K562 (cell line): ENCODE data around the gene BMP3.

Experiments used
- TAF9B ChIP-seq: fragments of 450-650 bp; IDR thresholded peaks from 2 replicates; pipeline ENCODE4 v1.6.1; 2018; ENCODE audit warnings: mild to moderate bottlenecking; ENCODE audit not compliant: partially characterized antibody
- TF ChIP-seq, protein P1 (sequence below): fragments of 450-650 bp; formaldehyde crosslinking; IDR thresholded peaks from 2 replicates; pipeline ENCODE4 v1.4.0; 2022; ENCODE audit warnings: missing genetic modification characterization
- TF ChIP-seq, protein P2 (sequence below), 3 experiments: IDR thresholded peaks in 2 of 3; conservative IDR thresholded peaks in 1 of 3; 2 replicates each; pipeline ENCODE4 v1.5.1; 2011 to 2012; ENCODE audit warnings: low read length in 3 of 3, mild to moderate bottlenecking in 3 of 3, control low read depth in 2 of 3, improper control_type of control experiment in 1 of 3, inconsistent platforms in 1 of 3, low read depth in 1 of 3, mixed read lengths in 1 of 3, moderate library complexity in 1 of 3; ENCODE audit not compliant: insufficient read depth in 2 of 3

DNA sequence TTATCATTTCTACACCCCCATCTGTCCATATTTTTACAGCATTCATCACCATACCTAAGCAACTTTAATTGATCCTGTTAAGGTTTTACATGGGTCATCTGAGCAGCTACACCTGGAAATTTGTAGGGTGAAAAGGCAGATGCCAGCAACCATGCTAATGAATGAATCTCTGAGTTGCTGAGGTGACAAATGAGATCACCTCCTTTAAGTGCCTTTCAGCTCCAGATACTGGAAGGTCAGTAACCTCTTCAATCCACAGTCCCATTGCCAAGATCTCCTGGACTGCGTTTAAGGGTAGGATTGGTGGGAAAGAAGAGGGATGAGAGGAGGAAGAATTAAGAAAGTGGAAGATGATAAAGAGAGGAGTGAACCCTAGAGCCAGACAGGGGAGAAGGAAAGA is 8.5 kb upstream of the BMP3 start:
- TF ChIP-seq, protein P1, sequence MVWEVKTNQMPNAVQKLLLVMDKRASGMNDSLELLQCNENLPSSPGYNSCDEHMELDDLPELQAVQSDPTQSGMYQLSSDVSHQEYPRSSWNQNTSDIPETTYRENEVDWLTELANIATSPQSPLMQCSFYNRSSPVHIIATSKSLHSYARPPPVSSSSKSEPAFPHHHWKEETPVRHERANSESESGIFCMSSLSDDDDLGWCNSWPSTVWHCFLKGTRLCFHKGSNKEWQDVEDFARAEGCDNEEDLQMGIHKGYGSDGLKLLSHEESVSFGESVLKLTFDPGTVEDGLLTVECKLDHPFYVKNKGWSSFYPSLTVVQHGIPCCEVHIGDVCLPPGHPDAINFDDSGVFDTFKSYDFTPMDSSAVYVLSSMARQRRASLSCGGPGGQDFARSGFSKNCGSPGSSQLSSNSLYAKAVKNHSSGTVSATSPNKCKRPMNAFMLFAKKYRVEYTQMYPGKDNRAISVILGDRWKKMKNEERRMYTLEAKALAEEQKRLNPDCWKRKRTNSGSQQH (CRISPR knock-in tag) = no peak
- TF ChIP-seq TAF9B = no peak
- TF ChIP-seq, protein P2, sequence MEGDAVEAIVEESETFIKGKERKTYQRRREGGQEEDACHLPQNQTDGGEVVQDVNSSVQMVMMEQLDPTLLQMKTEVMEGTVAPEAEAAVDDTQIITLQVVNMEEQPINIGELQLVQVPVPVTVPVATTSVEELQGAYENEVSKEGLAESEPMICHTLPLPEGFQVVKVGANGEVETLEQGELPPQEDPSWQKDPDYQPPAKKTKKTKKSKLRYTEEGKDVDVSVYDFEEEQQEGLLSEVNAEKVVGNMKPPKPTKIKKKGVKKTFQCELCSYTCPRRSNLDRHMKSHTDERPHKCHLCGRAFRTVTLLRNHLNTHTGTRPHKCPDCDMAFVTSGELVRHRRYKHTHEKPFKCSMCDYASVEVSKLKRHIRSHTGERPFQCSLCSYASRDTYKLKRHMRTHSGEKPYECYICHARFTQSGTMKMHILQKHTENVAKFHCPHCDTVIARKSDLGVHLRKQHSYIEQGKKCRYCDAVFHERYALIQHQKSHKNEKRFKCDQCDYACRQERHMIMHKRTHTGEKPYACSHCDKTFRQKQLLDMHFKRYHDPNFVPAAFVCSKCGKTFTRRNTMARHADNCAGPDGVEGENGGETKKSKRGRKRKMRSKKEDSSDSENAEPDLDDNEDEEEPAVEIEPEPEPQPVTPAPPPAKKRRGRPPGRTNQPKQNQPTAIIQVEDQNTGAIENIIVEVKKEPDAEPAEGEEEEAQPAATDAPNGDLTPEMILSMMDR (IDR thresholded peaks at IDR 0.05 in 2 of 3, conservative IDR thresholded peaks at IDR 0.05 in 1 of 3; ENCODE audit: insufficient read depth in 2 of 3, low read depth in 1 of 3, low read length in 3 of 3) = no peak
